Suprapubic skin (tissue), 4 donors: ENCODE data around the gene CNNM2. TPM values are rescaled to one million over a fixed set of nuclear protein-coding genes. Genes with fewer than 3 reads are reported as not detected.

Experiments used
- DNase-seq, 2 donors: peaks; one replicate each; pipeline ENCODE4 v3.0.0-alpha.2; 2019; ENCODE audit warnings: low spot score in 2 of 2
- H3K27ac ChIP-seq: fragments of 200-600 bp; sonication (generic); one replicate; pipeline ENCODE4 v1.5.1; 2019
- H3K27me3 ChIP-seq: fragments of 200-600 bp; sonication (generic); one replicate; pipeline ENCODE4 v1.5.1; 2019
- H3K36me3 ChIP-seq: fragments of 200-600 bp; sonication (generic); one replicate; pipeline ENCODE4 v1.5.1; 2019
- H3K4me1 ChIP-seq: fragments of 200-600 bp; sonication (generic); one replicate; pipeline ENCODE4 v1.5.1; 2019
- H3K4me3 ChIP-seq: fragments of 200-600 bp; sonication (generic); one replicate; pipeline ENCODE4 v1.5.1; 2019; ENCODE audit warnings: mild to moderate bottlenecking
- H3K9me3 ChIP-seq: fragments of 200-600 bp; sonication (generic); one replicate; pipeline ENCODE4 v1.5.1; 2019
- CTCF ChIP-seq, 2 donors: fragments of 200-600 bp in 1 of 2; fragments of 450-650 bp in 1 of 2; sonication (generic) in 1 of 2; IDR thresholded peaks; one replicate each; pipeline ENCODE4 v1.5.1; 2016 to 2019; ENCODE audit warnings: antibody characterized with exemption in 2 of 2, mild to moderate bottlenecking in 1 of 2, moderate library complexity in 1 of 2
- EP300 ChIP-seq: sonication (generic); formaldehyde crosslinking; IDR thresholded peaks from one replicate; pipeline ENCODE4 v1.6.1; 2017; ENCODE audit warnings: antibody characterized with exemption
- POLR2A ChIP-seq, 2 donors: fragments of 450-650 bp; IDR thresholded peaks; one replicate each; pipeline ENCODE4 v1.6.1; 2017; ENCODE audit warnings: antibody characterized with exemption in 2 of 2, mild to moderate bottlenecking in 2 of 2, moderate library complexity in 2 of 2
- POLR2AphosphoS5 ChIP-seq, 3 donors: sonication (generic); formaldehyde crosslinking; IDR thresholded peaks; one replicate each; pipeline ENCODE4 v1.6.1; 2017; ENCODE audit warnings: antibody characterized with exemption in 3 of 3
- WGBS: methylation state at CpG from one replicate; pipeline ENCODE4 v1.1.5; 2018; 5-methylcytosine and 5-hydroxymethylcytosine counted together
- total RNA-seq, 4 donors: library from RNA; depleted of rRNA; stranded (reverse); fragments of >200 nt; gene quantifications; one replicate each; pipeline ENCODE4 v1.1.0, GENCODE V29; 2016

CNNM2 gene
- total RNA-seq, 4 donors from 2014 or later: 8.7 to 16.9 (median 12.9) TPM

DNA sequence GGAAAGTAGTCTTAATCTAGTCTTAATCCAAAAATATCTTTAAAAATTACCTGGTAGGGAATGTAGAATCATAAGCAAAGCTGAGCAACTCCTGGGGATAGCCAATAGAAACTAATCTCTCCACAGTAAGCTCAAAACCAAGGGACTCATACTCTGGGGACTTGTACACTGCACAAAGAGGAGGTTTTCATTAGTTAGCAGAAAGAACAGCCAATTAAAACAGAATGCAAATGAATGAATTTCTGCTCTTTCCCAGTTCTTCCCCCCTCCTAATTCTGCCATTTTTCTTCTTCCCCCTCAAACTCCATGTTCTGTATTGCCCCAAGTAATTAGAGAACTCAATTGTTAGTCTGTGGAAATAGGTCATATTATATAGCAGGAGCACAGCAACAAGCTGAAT is 188.4 kb downstream of the CNNM2 start:
- no peaks in the 10 kb centered on the region for H3K9me3 ChIP-seq
- no peak overlapping the region for H3K27ac ChIP-seq
- DNase-seq: no peak
- H3K36me3 ChIP-seq: peaks cover 19% of the 10 kb centered on the region
- no peak overlapping the region for H3K4me3 ChIP-seq
- no peaks in the 10 kb centered on the region for H3K27me3 ChIP-seq
- TF ChIP-seq EP300 (no peak), POLR2A (IDR thresholded peaks at IDR 0.05) (no peak), POLR2AphosphoS5 (IDR thresholded peaks at IDR 0.05) (no peak), CTCF (IDR thresholded peaks at IDR 0.05) (no peak)
- H3K4me1 ChIP-seq: peaks cover 17% of the 10 kb centered on the region

DNA sequence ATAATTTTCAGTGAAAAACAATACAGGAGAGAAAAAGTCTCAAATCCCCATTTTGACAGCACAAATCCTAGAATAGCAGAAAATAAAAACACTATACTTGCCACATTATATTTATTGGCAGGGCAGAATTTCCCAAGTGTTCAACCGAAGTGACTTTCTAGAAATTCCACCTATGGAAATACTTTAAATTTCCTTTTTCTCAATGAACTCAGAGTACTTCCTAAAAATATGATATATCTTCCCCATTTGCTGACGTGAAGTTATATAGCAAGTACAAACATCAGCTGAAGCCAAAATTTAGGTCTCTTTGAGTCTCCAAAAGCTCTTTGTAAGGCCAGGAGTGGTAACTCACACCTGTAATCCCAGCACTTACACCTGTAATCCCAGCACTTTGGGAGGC is 191.7 kb downstream of the CNNM2 start:
- WGBS: 84% methylated on average over 2 of the region's 2 CpGs
- Histone ChIP-seq H3K27ac (peak overlapping the region; percentile 52), H3K27me3 (no peaks in the 10 kb centered on the region), H3K36me3 (peaks cover 4% of the 10 kb centered on the region), H3K4me1 (peaks cover 27% of the 10 kb centered on the region), H3K4me3 (no peak overlapping the region), H3K9me3 (no peaks in the 10 kb centered on the region)
- TF ChIP-seq CTCF (IDR thresholded peaks at IDR 0.05) (no peak), EP300 (no peak), POLR2A (IDR thresholded peaks at IDR 0.05) (no peak), POLR2AphosphoS5 (IDR thresholded peaks at IDR 0.05) (no peak)
- no peak for DNase-seq

- Histone ChIP-seq H3K9me3 (no peaks in the 10 kb centered on the region), H3K4me3 (no peak overlapping the region), H3K27ac (peak overlapping the region; percentile 52), H3K4me1 (peaks cover 30% of the 10 kb centered on the region), H3K27me3 (no peaks in the 10 kb centered on the region), H3K36me3 (peaks cover under 1% of the 10 kb centered on the region)
- no peak for TF ChIP-seq POLR2AphosphoS5 (IDR thresholded peaks at IDR 0.05)
- TF ChIP-seq POLR2A (IDR thresholded peaks at IDR 0.05): no peak
- no peak for TF ChIP-seq EP300
- no peak for TF ChIP-seq CTCF (IDR thresholded peaks at IDR 0.05)
- no peak for DNase-seq
These were observed 192.3 kb downstream of the CNNM2 start for GRCh38 chr10:103110407-103110806.

DNA sequence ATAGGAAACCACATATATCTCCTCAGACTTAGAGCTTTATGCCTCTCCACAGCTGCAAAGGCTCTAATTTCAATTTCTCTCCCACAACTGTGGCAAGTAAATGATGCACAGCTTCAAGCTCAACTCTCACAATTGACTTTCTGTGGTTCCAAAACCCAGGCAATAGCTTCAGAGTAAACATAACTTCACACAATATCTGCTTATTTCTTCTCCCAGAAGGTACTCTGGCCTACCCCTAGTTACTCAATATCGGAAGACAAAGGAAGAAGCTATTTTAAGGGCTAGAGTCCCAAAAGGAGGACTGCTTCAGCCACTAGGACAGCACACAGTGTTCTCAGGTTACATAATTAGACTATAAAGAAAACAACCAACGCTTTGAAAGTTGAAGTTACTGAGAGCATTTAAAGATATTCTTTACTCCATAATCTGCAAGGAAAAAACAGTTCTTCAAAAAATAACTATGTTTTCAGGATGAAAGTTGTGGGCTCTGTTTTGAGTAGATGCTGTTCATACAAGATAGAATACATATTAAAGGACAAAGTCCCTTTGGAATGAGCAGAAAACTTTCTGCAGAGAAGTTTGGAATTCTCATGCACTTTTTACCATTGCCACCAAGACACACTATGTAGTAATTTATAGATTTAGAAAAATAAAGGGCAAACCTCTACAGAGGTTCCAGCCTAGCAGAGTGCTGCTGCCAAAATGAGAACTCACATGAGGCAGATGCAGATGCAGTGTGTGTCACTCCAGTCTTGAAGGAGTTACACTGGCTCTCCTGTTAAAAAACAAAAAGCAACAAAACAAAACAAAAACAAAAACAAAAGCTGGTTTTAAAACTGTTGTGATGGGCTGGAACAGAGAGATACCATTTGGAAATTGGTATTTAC is 193.2 kb downstream of the CNNM2 start:
- Histone ChIP-seq H3K27ac (peak overlapping the region; percentile 52), H3K36me3 (no peaks in the 10 kb centered on the region), H3K4me1 (peaks cover 30% of the 10 kb centered on the region), H3K4me3 (no peak overlapping the region), H3K27me3 (no peaks in the 10 kb centered on the region), H3K9me3 (no peaks in the 10 kb centered on the region)
- DNase-seq: no peak
- no peak for TF ChIP-seq POLR2AphosphoS5 (IDR thresholded peaks at IDR 0.05)
- no peak for TF ChIP-seq CTCF (IDR thresholded peaks at IDR 0.05)
- TF ChIP-seq POLR2A (IDR thresholded peaks at IDR 0.05): no peak
- no peak for TF ChIP-seq EP300
- WGBS: 35% methylated on average over 2 of the region's 2 CpGs

DNA sequence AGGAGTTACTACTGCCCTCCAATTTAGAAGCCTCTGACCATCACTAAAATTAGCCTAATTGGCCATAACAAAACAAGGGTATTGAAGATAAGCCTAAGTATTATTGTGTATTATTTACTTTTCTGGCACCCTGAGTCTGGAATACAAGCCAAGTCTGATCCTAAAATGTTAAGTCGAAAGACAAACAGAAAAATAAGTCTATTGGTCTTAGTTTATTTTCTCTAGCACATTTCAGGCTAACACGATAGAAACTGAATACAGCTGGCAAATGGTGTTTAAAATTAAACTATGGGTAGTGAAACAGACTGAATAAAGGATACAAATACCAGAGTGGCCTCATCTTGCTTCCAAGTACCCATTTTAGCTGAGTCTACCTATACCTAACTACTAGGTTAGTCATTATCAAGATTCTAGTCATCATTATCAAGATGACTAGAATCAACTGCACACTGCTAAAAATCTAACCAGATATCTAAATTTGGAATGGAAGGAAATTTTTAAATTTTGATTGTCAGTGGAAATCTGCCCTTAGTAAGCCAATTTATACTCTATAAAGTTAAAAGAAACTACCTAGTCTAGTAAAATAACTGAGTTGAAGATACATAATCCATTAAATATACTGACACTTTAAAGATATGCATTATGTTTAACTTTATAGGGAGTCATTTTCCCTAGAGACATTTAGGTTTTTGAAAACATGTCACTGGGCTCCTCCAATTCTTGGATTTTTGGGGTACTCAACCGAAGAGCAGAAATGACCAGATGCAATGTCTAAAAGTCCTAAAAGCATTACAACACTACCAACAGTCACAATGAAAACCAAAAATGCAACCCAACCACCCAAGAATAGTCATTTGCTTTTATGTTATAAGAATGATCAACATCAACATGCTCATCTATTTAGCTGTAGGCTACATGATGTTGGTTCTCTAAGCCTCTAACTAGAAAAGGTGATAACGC is 194.1 kb downstream of the CNNM2 start:
- Histone ChIP-seq H3K4me1 (peaks cover 30% of the 10 kb centered on the region), H3K27ac (peak overlapping the region; percentile 52), H3K4me3 (no peak overlapping the region), H3K36me3 (no peaks in the 10 kb centered on the region), H3K27me3 (no peaks in the 10 kb centered on the region), H3K9me3 (no peaks in the 10 kb centered on the region)
- DNase-seq: no peak
- 79% methylated on average over 4 of the region's 4 CpGs for WGBS
- TF ChIP-seq CTCF (IDR thresholded peaks at IDR 0.05): no peak
- no peak for TF ChIP-seq EP300
